ENCODE results near the gene APOBEC3B.
A peak's percentile ranks its signal among the peaks of the same experiment; 100 is the strongest.
"Not testable (repeated sequence)": the region's sequence is repeated elsewhere in the genome, so short reads cannot be mapped to it uniquely, and the experiment has no call there.

The APOBEC3B gene

DNA sequence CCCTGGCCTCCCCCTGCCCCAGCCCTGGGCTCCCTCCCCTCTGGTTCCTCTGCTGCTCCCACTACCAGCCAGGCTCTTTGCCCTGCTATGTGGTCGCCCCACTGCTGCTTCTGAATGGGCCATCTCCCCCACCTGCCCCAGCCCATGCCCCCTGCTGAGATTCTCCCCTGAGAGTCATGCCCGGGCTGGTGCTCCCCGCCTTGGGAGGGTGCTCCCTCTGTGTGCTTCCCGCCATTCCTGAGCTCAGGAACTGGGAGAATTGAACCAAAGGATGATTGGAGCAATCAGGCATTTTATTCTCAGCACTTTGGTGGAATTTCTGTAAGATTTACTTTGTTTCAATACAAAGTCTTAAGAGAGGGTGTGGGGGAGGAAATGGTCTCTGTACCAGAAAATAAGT, 45.6 kb downstream of the APOBEC3B start:
- TF ChIP-seq, protein P1, sequence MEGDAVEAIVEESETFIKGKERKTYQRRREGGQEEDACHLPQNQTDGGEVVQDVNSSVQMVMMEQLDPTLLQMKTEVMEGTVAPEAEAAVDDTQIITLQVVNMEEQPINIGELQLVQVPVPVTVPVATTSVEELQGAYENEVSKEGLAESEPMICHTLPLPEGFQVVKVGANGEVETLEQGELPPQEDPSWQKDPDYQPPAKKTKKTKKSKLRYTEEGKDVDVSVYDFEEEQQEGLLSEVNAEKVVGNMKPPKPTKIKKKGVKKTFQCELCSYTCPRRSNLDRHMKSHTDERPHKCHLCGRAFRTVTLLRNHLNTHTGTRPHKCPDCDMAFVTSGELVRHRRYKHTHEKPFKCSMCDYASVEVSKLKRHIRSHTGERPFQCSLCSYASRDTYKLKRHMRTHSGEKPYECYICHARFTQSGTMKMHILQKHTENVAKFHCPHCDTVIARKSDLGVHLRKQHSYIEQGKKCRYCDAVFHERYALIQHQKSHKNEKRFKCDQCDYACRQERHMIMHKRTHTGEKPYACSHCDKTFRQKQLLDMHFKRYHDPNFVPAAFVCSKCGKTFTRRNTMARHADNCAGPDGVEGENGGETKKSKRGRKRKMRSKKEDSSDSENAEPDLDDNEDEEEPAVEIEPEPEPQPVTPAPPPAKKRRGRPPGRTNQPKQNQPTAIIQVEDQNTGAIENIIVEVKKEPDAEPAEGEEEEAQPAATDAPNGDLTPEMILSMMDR (IDR thresholded peaks at IDR 0.05), result no peak
- Mint-ChIP-seq H3K36me3 (ENCODE audit: low read depth) (peaks cover 4% of the 10 kb centered on the region), H3K4me3 (no peak overlapping the region), H3K27me3 (ENCODE audit: low read depth, poor library complexity) (peaks cover 14% of the 10 kb centered on the region), H3K9me3 (no peaks in the 10 kb centered on the region), H3K27ac (no peak overlapping the region), H3K4me1 (peaks cover 84% of the 10 kb centered on the region)
- no peak for DNase-seq

DNA sequence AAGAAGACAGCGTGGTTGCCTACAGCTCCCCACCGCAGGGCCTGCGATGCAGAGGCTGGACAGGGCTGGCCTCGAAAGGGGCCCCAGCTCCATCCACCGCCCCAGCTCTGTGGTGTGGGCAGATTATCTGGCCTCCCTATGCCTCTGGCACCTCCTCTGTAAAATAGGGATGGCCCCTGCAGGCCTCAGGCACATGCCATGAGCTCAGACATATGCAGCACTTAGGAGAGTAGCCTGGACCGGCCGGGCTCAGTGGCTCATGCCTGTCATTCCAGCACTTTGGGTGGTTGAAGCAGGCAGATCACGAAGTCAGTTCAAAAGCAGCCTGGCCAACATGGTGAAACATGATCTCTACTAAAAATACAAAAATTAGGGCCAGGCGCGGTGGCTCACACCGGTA, 46.1 kb downstream of the APOBEC3B start:
- TF ChIP-seq, protein P1 (IDR thresholded peaks at IDR 0.05), result no peak
- H3K27ac Mint-ChIP-seq, result peak overlapping the region; percentile 59
- no peak overlapping the region for H3K4me3 Mint-ChIP-seq
- peaks cover 81% of the 10 kb centered on the region for H3K4me1 Mint-ChIP-seq
- peaks cover 14% of the 10 kb centered on the region for H3K27me3 Mint-ChIP-seq (ENCODE audit: low read depth, poor library complexity)
- peaks cover 4% of the 10 kb centered on the region for H3K36me3 Mint-ChIP-seq (ENCODE audit: low read depth)
- H3K9me3 Mint-ChIP-seq, result no peaks in the 10 kb centered on the region
- DNase-seq, result no peak

DNA sequence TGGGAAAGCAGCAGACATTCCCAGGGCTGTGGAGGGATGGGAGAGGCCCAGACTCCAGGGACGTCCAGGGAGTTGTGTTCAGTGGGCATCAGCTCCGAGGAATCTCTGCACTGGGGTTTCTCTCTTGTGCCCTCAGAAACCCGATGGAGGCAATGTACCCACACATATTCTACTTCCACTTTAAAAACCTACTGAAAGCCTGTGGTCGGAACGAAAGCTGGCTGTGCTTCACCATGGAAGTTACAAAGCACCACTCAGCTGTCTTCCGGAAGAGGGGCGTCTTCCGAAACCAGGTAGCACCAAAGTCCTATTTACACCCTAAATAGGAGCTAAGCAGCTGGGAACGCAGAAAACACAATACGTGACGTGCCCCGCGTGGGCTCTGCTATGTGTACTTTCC, 47.1 kb downstream of the APOBEC3B start:
- Mint-ChIP-seq H3K4me1 (peaks cover 73% of the 10 kb centered on the region), H3K9me3 (no peaks in the 10 kb centered on the region), H3K4me3 (no peak overlapping the region)

DNA sequence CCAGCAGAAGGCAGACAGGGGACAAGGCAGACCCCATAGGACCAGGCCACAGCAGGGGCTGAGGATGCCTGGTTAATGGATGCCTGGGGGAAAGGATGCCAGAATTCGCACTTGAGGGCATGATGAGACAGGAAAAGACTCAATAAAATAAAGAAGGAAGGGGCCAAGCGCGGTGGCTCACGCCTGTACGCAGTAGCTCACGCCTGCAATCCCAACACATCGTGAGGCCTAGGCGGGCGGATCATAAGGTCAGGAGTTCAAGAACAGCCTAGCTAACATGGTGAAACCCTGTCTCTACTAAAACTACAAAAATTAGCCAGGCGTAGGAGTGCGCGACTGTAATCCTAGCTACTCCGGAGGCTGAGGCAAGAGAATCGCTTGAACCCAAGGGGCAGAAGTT, 48.6 kb downstream of the APOBEC3B start:
- no peaks in the 10 kb centered on the region for H3K36me3 Mint-ChIP-seq (ENCODE audit: low read depth)
- H3K4me3 Mint-ChIP-seq, result no peak overlapping the region
- TF ChIP-seq, protein P1 (IDR thresholded peaks at IDR 0.05), result no peak
- peak overlapping the region; percentile 90 for H3K27ac Mint-ChIP-seq
- peaks cover 58% of the 10 kb centered on the region for H3K4me1 Mint-ChIP-seq
- no peaks in the 10 kb centered on the region for H3K9me3 Mint-ChIP-seq
- no peak for DNase-seq
- H3K27me3 Mint-ChIP-seq (ENCODE audit: low read depth, poor library complexity), result peaks cover 11% of the 10 kb centered on the region

More for the DNA sequence above, 47.1 kb downstream of the APOBEC3B start:
- Mint-ChIP-seq H3K27me3 (ENCODE audit: low read depth, poor library complexity) (peaks cover 12% of the 10 kb centered on the region), H3K36me3 (ENCODE audit: low read depth) (no peaks in the 10 kb centered on the region), H3K27ac (no peak overlapping the region)
- TF ChIP-seq, protein P1 (IDR thresholded peaks at IDR 0.05), result no peak
- DNase-seq, result no peak

DNA sequence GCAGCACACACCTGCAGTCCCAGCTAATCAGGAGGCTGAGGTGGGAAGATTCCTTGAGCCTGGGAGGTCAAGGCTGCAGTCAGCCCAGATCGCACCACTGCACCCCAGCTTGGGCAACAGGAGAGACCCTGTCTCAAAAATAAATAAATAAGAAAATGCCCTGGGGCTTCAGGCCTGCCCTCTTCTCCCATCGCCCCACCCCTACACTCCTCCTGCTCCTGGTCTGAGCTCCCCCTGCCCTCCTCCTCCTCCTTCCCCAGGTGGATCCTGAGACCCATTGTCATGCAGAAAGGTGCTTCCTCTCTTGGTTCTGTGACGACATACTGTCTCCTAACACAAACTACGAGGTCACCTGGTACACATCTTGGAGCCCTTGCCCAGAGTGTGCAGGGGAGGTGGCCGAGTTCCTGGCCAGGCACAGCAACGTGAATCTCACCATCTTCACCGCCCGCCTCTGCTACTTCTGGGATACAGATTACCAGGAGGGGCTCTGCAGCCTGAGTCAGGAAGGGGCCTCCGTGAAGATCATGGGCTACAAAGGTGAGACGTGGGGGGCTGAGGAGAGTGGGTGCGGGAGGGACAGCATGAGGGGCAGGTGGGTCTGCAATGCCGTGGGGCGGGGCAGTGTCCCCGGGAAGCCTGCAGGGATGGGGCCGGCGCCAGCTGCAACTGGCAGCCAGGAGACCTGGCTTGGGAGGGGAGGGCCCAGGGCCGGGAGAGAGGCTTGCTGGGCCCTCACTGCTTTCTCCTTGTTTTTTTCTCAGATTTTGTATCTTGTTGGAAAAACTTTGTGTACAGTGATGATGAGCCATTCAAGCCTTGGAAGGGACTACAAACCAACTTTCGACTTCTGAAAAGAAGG, 49.5 kb downstream of the APOBEC3B start:
- not testable (repeated sequence) for H3K27me3 Mint-ChIP-seq (ENCODE audit: low read depth, poor library complexity); H3K36me3 Mint-ChIP-seq (ENCODE audit: low read depth); H3K9me3 Mint-ChIP-seq; DNase-seq; H3K4me3 Mint-ChIP-seq; H3K27ac Mint-ChIP-seq
- H3K4me1 Mint-ChIP-seq, result peaks cover 53% of the 10 kb centered on the region

DNA sequence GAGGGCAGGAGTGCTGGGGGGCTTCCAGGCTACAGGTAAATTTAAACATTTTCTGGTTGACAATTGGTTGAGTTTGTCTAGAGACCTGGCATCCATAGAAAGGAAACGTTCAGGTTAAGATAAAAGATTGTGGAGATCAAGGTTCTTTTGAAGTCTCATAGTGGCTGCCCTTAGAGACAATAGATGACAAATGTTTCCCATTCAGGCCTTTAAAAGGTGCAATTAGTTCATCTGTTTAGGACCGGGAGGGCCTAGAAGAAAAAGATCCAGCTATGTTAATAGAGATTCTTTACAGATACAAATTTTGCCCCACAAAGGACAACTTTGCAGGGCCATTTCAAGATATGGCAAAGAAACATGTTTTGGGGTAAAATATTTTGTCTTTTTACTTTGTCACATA, 54.9 kb downstream of the APOBEC3B start:
- H3K27me3 Mint-ChIP-seq (ENCODE audit: low read depth, poor library complexity); H3K36me3 Mint-ChIP-seq (ENCODE audit: low read depth); H3K9me3 Mint-ChIP-seq; DNase-seq; H3K4me3 Mint-ChIP-seq: not testable (repeated sequence)
- Mint-ChIP-seq H3K4me1 (peaks cover 51% of the 10 kb centered on the region), H3K27ac (peak overlapping the region; percentile 24)

Data from nephron progenitor cell (in vitro differentiated cells).